ENCODE measurements around the gene CDKN1C.

- TF ChIP-seq CTCF (IDR thresholded peaks at IDR 0.05) (no peak), POLR2A (IDR thresholded peaks at IDR 0.05) (no peak)
Observed at GRCh38 chr11:2890466-2891294, 5.1 kb upstream of the CDKN1C start.

Data from adrenal gland (tissue), 5 donors.